Testis (tissue), 2 donors: Measurements from ENCODE around the gene BRMS1.

Experiments
- POLR2A ChIP-seq: fragments of 450-650 bp; IDR thresholded peaks from one replicate; pipeline ENCODE4 v1.6.1; 2017; ENCODE audit warnings: antibody characterized with exemption, mild to moderate bottlenecking, moderate library complexity
- TF ChIP-seq, protein P1 (sequence below), 3 experiments: fragments of 450-650 bp in 2 of 3; fragments of 200-600 bp in 1 of 3; sonication (generic) in 1 of 3; IDR thresholded peaks; one replicate each; pipeline ENCODE4 v1.5.1; 2016 to 2019; ENCODE audit warnings: antibody characterized with exemption in 3 of 3, mild to moderate bottlenecking in 2 of 3, moderate library complexity in 1 of 3

DNA sequence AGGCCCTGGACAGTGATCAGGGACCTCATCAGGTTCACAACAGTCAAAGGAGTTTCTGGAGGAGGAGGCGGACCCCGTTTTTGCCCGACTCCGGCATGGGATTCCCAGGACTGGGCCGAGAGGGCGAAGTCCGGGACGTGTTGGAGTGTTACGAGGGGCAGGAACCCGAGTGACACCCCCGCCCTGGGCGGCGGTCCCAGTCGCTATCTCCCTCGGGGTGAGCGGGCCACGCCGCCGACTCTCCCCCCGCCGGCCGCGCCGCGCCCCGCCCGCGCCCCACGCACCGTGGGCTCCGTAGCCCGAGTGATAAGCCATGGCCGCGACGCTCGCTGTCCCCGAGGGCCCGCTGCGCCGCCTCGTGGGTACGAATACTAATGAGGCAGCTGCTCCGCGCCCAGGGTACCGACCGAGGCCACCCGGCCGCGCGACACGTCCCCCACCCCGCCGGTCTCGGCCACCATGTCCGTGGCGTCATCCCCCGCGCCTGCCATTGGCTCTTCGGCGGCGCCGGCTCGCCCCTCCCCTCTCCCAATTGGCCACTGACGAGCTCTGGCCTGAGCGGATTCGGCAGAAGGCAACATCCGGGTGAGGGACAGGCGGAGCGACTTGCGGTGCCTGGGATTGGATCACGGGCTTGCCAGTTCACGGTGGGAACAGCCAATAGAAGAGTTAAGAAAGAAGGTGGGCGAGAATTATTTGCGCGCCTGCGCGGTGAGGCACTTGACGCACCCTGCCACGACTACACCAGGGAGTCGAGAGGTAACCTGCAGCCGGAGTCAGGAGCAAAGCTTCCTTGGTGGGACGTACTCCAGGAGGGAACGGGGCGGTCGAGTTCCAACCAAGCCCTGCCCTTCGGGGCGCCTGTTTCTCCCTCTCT, 56.0 kb downstream of the BRMS1 start, which contains the start of gene YIF1A:
- TF ChIP-seq, protein P1, sequence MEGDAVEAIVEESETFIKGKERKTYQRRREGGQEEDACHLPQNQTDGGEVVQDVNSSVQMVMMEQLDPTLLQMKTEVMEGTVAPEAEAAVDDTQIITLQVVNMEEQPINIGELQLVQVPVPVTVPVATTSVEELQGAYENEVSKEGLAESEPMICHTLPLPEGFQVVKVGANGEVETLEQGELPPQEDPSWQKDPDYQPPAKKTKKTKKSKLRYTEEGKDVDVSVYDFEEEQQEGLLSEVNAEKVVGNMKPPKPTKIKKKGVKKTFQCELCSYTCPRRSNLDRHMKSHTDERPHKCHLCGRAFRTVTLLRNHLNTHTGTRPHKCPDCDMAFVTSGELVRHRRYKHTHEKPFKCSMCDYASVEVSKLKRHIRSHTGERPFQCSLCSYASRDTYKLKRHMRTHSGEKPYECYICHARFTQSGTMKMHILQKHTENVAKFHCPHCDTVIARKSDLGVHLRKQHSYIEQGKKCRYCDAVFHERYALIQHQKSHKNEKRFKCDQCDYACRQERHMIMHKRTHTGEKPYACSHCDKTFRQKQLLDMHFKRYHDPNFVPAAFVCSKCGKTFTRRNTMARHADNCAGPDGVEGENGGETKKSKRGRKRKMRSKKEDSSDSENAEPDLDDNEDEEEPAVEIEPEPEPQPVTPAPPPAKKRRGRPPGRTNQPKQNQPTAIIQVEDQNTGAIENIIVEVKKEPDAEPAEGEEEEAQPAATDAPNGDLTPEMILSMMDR (IDR thresholded peaks at IDR 0.05), result peak in 1 of 3 experiments; percentile 1
- TF ChIP-seq POLR2A, result peak; percentile 80
